ENCODE data around the gene ERC2.
A peak's percentile ranks its signal among the peaks of the same experiment; 100 is the strongest.

ERC2 gene

DNA sequence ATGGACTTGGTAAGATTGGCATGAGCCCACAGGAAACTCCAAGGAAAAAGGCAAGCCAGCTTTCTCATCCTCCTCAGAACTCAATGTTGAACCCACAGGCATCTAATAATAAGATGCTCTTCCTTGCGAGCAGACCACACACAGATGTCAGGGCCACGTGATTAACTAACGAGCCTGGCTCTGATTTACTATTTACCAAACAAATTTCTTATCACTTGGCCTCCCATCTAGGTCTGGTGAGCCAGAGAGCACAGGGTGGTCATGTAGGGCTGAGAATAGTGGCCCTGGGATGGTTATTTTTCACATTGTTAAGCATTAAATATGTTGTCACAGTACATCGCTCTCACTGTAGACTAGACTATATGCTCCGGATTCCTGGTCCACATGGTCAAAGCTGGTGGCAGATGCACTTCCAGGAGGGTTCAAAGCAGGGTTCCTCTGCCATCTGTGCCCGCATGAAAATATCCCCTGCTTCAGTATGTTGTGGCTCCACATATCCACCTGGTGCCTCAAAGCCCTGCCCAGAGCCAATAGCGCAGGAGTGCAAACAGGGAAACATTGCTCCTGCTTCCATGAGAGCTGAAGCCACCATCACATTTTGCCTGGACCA, 508.7 kb downstream of the ERC2 start:
- Histone ChIP-seq H3K27ac (no peak overlapping the region), H3K79me2 (no peaks in the 10 kb centered on the region), H3K4me2 (ENCODE audit: low read length) (no peak overlapping the region), H3K9me3 (ENCODE audit: control insufficient read depth, low read length) (no peaks in the 10 kb centered on the region), H3K9ac (no peak overlapping the region), H3K4me1 (no peaks in the 10 kb centered on the region), H3K27me3 (ENCODE audit: control insufficient read depth, insufficient read depth, low read length) (no peaks in the 10 kb centered on the region), H3K4me3 (ENCODE audit: low read depth, low read length) (no peak overlapping the region), H3K36me3 (ENCODE audit: control insufficient read depth, insufficient read depth, low read length) (no peaks in the 10 kb centered on the region), H2AFZ (no peak overlapping the region)
- TF ChIP-seq, protein P1, sequence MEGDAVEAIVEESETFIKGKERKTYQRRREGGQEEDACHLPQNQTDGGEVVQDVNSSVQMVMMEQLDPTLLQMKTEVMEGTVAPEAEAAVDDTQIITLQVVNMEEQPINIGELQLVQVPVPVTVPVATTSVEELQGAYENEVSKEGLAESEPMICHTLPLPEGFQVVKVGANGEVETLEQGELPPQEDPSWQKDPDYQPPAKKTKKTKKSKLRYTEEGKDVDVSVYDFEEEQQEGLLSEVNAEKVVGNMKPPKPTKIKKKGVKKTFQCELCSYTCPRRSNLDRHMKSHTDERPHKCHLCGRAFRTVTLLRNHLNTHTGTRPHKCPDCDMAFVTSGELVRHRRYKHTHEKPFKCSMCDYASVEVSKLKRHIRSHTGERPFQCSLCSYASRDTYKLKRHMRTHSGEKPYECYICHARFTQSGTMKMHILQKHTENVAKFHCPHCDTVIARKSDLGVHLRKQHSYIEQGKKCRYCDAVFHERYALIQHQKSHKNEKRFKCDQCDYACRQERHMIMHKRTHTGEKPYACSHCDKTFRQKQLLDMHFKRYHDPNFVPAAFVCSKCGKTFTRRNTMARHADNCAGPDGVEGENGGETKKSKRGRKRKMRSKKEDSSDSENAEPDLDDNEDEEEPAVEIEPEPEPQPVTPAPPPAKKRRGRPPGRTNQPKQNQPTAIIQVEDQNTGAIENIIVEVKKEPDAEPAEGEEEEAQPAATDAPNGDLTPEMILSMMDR (IDR thresholded peaks at IDR 0.05) = no peak

DNA sequence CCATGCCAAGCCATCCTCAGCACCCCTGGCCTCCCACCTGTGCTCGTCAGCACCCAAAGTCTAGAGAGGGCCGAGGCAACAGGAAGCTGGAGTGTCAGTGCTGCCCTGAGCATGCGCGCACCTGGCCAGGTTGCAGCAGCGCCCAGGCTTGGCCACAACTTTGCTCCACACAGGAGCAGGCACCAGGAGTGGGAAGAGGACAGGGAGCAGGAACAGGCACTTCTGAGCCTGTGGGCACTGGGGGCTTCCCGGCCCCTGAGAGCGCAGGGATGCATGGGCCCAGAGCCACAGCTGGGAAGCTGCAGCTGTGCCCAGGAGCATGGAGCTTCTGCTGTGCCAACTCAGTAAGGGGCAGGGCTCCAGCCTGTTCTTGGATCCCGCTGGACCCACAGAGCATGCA, 509.7 kb downstream of the ERC2 start:
- H3K36me3 ChIP-seq (ENCODE audit: control insufficient read depth, insufficient read depth, low read length) = no peaks in the 10 kb centered on the region
- no peak overlapping the region for H3K4me3 ChIP-seq (ENCODE audit: low read depth, low read length)
- H3K9me3 ChIP-seq (ENCODE audit: control insufficient read depth, low read length) = no peaks in the 10 kb centered on the region
- H3K4me1 ChIP-seq = no peaks in the 10 kb centered on the region
- TF ChIP-seq, protein P1 (IDR thresholded peaks at IDR 0.05) = no peak
- no peak overlapping the region for H3K27ac ChIP-seq
- no peak overlapping the region for H3K9ac ChIP-seq
- no peak overlapping the region for H3K4me2 ChIP-seq (ENCODE audit: low read length)
- H3K79me2 ChIP-seq = no peaks in the 10 kb centered on the region
- H2AFZ ChIP-seq = no peak overlapping the region
- no peaks in the 10 kb centered on the region for H3K27me3 ChIP-seq (ENCODE audit: control insufficient read depth, insufficient read depth, low read length)

DNA sequence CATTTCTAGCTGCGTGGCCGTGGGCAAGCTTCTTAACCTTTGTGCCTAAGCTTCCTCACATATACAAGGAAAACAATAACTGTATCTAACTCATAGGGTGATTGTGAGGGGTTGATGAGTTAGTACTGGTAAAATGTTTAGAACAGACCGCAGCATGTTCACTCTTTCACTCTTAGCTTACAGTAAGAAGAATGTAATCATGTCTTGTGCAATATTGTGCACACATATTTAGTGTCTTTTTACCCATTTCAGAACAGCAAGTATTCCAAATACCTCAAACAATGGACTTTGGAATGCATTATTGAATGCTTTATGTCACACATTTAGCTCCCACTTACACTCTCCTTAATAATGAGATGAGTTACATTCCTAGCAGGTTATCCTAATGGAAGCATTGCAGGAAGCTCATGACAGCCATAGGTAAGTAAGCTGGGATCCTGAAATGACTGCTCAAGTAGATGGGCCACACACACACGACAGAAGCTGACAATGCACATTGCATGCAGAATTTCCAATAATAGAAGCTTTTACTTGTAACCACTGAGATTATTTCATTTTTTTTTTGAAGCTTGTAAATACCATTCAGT, 512.3 kb downstream of the ERC2 start:
- no peaks in the 10 kb centered on the region for H3K4me1 ChIP-seq
- no peak overlapping the region for H3K27ac ChIP-seq
- no peak overlapping the region for H3K9ac ChIP-seq
- no peak overlapping the region for H3K4me2 ChIP-seq (ENCODE audit: low read length)
- H2AFZ ChIP-seq = no peak overlapping the region
- H3K4me3 ChIP-seq (ENCODE audit: low read depth, low read length) = no peak overlapping the region
- H3K27me3 ChIP-seq (ENCODE audit: control insufficient read depth, insufficient read depth, low read length) = no peaks in the 10 kb centered on the region
- no peaks in the 10 kb centered on the region for H3K9me3 ChIP-seq (ENCODE audit: control insufficient read depth, low read length)
- TF ChIP-seq, protein P1 (IDR thresholded peaks at IDR 0.05) = no peak
- H3K79me2 ChIP-seq = no peaks in the 10 kb centered on the region
- no peaks in the 10 kb centered on the region for H3K36me3 ChIP-seq (ENCODE audit: control insufficient read depth, insufficient read depth, low read length)

DNA sequence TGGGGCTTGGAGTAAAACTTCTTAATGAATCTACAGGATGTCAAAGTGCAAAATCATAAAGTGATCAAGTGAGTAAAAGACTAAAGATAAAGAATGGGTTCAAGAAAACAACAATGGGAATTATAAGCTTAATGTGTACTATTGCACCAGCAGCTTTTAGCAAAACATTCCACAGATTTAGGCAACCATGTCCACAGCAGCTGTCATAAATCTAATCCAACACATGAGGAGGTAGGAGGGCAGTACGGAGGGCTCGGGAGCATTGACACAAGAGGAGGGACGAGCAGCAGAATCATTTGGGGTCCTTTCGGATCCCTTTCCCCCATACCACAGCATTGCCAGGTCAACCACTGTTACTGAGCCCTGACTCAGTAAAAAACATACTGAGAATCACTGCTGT, 516.9 kb downstream of the ERC2 start:
- peak overlapping the region; percentile 16 for H3K4me3 ChIP-seq (ENCODE audit: low read depth, low read length)
- no peak overlapping the region for H3K27ac ChIP-seq
- TF ChIP-seq, protein P1 (IDR thresholded peaks at IDR 0.05) = no peak
- H3K27me3 ChIP-seq (ENCODE audit: control insufficient read depth, insufficient read depth, low read length) = no peaks in the 10 kb centered on the region
- no peaks in the 10 kb centered on the region for H3K9me3 ChIP-seq (ENCODE audit: control insufficient read depth, low read length)
- no peaks in the 10 kb centered on the region for H3K79me2 ChIP-seq
- H3K4me1 ChIP-seq = no peaks in the 10 kb centered on the region
- no peak overlapping the region for H3K9ac ChIP-seq
- H2AFZ ChIP-seq = peak overlapping the region; percentile 34
- no peaks in the 10 kb centered on the region for H3K36me3 ChIP-seq (ENCODE audit: control insufficient read depth, insufficient read depth, low read length)
- H3K4me2 ChIP-seq (ENCODE audit: low read length) = peak overlapping the region; percentile 43

DNA sequence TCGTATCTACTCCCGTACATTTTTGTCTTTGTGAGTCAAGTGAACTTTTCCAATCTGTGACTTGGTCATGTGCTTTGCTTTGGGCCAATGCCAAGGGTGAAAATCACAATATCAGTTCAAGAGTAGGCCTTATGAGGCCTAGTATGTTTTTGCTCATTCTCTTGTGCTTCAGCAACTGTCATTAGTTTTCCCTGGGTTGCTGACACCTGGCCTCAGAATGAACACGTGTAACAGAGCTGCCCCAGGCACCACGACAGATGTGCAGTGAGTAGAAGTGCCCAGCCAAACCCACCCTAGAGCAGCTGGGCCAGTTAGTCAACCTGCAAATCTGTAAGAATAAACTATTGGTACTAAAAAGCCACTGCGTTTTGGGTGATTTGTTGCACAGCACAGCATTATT, 520.9 kb downstream of the ERC2 start:
- no peaks in the 10 kb centered on the region for H3K9me3 ChIP-seq (ENCODE audit: control insufficient read depth, low read length)
- H3K79me2 ChIP-seq = no peaks in the 10 kb centered on the region
- no peak overlapping the region for H3K9ac ChIP-seq
- no peak overlapping the region for H2AFZ ChIP-seq
- no peaks in the 10 kb centered on the region for H3K27me3 ChIP-seq (ENCODE audit: control insufficient read depth, insufficient read depth, low read length)
- H3K27ac ChIP-seq = no peak overlapping the region
- H3K4me3 ChIP-seq (ENCODE audit: low read depth, low read length) = no peak overlapping the region
- no peak overlapping the region for H3K4me2 ChIP-seq (ENCODE audit: low read length)
- no peaks in the 10 kb centered on the region for H3K4me1 ChIP-seq
- TF ChIP-seq, protein P1 (IDR thresholded peaks at IDR 0.05) = no peak
- no peaks in the 10 kb centered on the region for H3K36me3 ChIP-seq (ENCODE audit: control insufficient read depth, insufficient read depth, low read length)
